HepG2 (cell line): ENCODE data around the gene DNAJB11. TPM values are rescaled to one million over a fixed set of nuclear protein-coding genes. Genes with fewer than 3 reads are reported as not detected.

Source experiments
- AGO1 ChIP-seq: fragments of 200-400 bp; formaldehyde crosslinking; IDR thresholded peaks from 2 replicates; pipeline ENCODE4 v1.6.1; 2017; ENCODE audit warnings: mild to moderate bottlenecking, low read depth, low read length, moderate library complexity; ENCODE audit not compliant: poor library complexity, severe bottlenecking
- AHDC1 ChIP-seq: sonication (generic); formaldehyde crosslinking; IDR thresholded peaks from 2 replicates; pipeline ENCODE4 v1.5.1; 2020; ENCODE audit warnings: mild to moderate bottlenecking, missing genetic modification reagents, borderline replicate concordance
- ATRX ChIP-seq: sonication (generic); formaldehyde crosslinking; IDR thresholded peaks from 2 replicates; pipeline ENCODE4 v1.4.0; 2020; ENCODE audit warnings: missing genetic modification reagents, borderline replicate concordance
- ELF4 ChIP-seq: sonication (generic); formaldehyde crosslinking; IDR thresholded peaks from 2 replicates; pipeline ENCODE4 v1.5.0; 2020; ENCODE audit warnings: missing genetic modification reagents, mild to moderate bottlenecking, moderate library complexity, borderline replicate concordance
- FOXK1 ChIP-seq: sonication (generic); formaldehyde crosslinking; IDR thresholded peaks from 2 replicates; pipeline ENCODE4 v1.4.0; 2020; ENCODE audit warnings: low read depth, missing genetic modification reagents, borderline replicate concordance
- HOMEZ ChIP-seq: IDR thresholded peaks from 2 replicates; pipeline ENCODE4 v1.6.1; 2016; ENCODE audit warnings: low read depth
- KDM3A ChIP-seq: IDR thresholded peaks from 2 replicates; pipeline ENCODE4 v1.6.1; 2018; ENCODE audit warnings: low read depth, missing compliant biosample characterization
- KLF12 ChIP-seq: sonication (generic); formaldehyde crosslinking; IDR thresholded peaks from 2 replicates; pipeline ENCODE4 v1.4.0; 2020; ENCODE audit warnings: missing genetic modification reagents, borderline replicate concordance
- NFE2 ChIP-seq: sonication (generic); formaldehyde crosslinking; IDR thresholded peaks from 2 replicates; pipeline ENCODE4 v1.4.0; 2020; ENCODE audit warnings: missing genetic modification reagents
- PHF20 ChIP-seq: sonication (generic); formaldehyde crosslinking; IDR thresholded peaks from 2 replicates; pipeline ENCODE4 v1.5.0; 2020; ENCODE audit warnings: mild to moderate bottlenecking, missing genetic modification reagents
- REL ChIP-seq: sonication (generic); formaldehyde crosslinking; conservative IDR thresholded peaks from 2 replicates; pipeline ENCODE4 v1.8.0; 2022; ENCODE audit warnings: mild to moderate bottlenecking, missing genetic modification reagents, moderate library complexity
- SKI ChIP-seq: fragments of 450-650 bp; IDR thresholded peaks from one replicate; pipeline ENCODE4 v1.6.1; 2018; ENCODE audit warnings: mild to moderate bottlenecking; ENCODE audit not compliant: partially characterized antibody
- SSRP1 ChIP-seq: IDR thresholded peaks from 2 replicates; pipeline ENCODE4 v1.6.1; 2016; ENCODE audit warnings: control low read depth
- TBX2 ChIP-seq: sonication (generic); formaldehyde crosslinking; IDR thresholded peaks from 2 replicates; pipeline ENCODE4 v1.5.0; 2020; ENCODE audit warnings: missing genetic modification reagents, mild to moderate bottlenecking, borderline replicate concordance
- U2AF1 ChIP-seq: fragments of 200-400 bp; formaldehyde crosslinking; optimal IDR thresholded peaks from 2 replicates; pipeline ENCODE3; 2017; ENCODE audit warnings: mild to moderate bottlenecking, low read depth, low read length
- ZBTB3 ChIP-seq: sonication (generic); formaldehyde crosslinking; IDR thresholded peaks from 2 replicates; pipeline ENCODE4 v1.4.0; 2020; ENCODE audit warnings: low read depth, mild to moderate bottlenecking, moderate library complexity, missing genetic modification reagents, borderline replicate concordance
- ZFP90 ChIP-seq: sonication (generic); formaldehyde crosslinking; IDR thresholded peaks from 2 replicates; pipeline ENCODE4 v1.8.0; 2022; ENCODE audit warnings: missing genetic modification reagents, mild to moderate bottlenecking, inconsistent platforms, borderline replicate concordance
- ZFYVE20 ChIP-seq: sonication (generic); formaldehyde crosslinking; IDR thresholded peaks from 2 replicates; pipeline ENCODE4 v1.8.0; 2023; ENCODE audit warnings: low read depth, mild to moderate bottlenecking, moderate library complexity, missing genetic modification reagents, borderline replicate concordance
- ZMYM4 ChIP-seq: sonication (generic); formaldehyde crosslinking; IDR thresholded peaks from 2 replicates; pipeline ENCODE4 v1.8.1; 2023; ENCODE audit warnings: mild to moderate bottlenecking, missing genetic modification reagents
- ZNF530 ChIP-seq: sonication (generic); formaldehyde crosslinking; IDR thresholded peaks from 2 replicates; pipeline ENCODE4 v1.5.0; 2020; ENCODE audit warnings: low read depth, mild to moderate bottlenecking, missing genetic modification reagents
- ZNF569 ChIP-seq: sonication (generic); formaldehyde crosslinking; IDR thresholded peaks from 2 replicates; pipeline ENCODE4 v1.5.0; 2020; ENCODE audit warnings: mild to moderate bottlenecking, missing genetic modification reagents, moderate library complexity, borderline replicate concordance
- ZNF788 ChIP-seq: sonication (generic); formaldehyde crosslinking; IDR thresholded peaks from 2 replicates; pipeline ENCODE4 v1.5.0; 2020; ENCODE audit warnings: mild to moderate bottlenecking, missing genetic modification reagents, borderline replicate concordance
- polyA plus RNA-seq, 8 experiments: library from polyadenylated mRNA; depleted of rRNA in 3 of 8; stranded (reverse) in 7 of 8; unstranded in 1 of 8; fragments of >200 nt; fragmentation: Illumina TruSeq in 4 of 8; extraction: Trizol in 4 of 8; gene quantifications; 2 replicates each; pipeline versions ENCODE4 v1.2.1 to v1.2.3, GENCODE V29; 2011 to 2016; ENCODE audit warnings: low read depth in 4 of 8, missing spikeins in 1 of 8, mixed read lengths in 1 of 8; ENCODE audit not compliant: insufficient read depth in 1 of 8
- total RNA-seq, 5 experiments: library from RNA; depleted of rRNA; stranded (reverse); fragments of >200 nt; fragmentation: Illumina TruSeq; extraction: Trizol; gene quantifications; 2 replicates each; pipeline ENCODE4 v1.2.3, GENCODE V29; 2016; ENCODE audit warnings: low read depth in 1 of 5

DNAJB11 gene
- total and polyA plus RNA-seq, 2 of the 13 experiments (the other 11 are each of a cell fraction or from before 2014, with no cell fraction given) = 41.0 to 132 TPM

- no peak for TF ChIP-seq ZNF788 (CRISPR knock-in tag)
- TF ChIP-seq U2AF1 = no peak
- TF ChIP-seq ZFYVE20 = no peak
- 0 out of 2 replicates have a peak, but pooled peaks have one; percentile 28 for TF ChIP-seq ZMYM4 (CRISPR knock-in tag)
- TF ChIP-seq KLF12 = no peak
- TF ChIP-seq AGO1 = no peak
- peak; percentile 75; the same call in 1 of the 2 replicates for TF ChIP-seq TBX2 (CRISPR knock-in tag)
- TF ChIP-seq NFE2 (CRISPR knock-in tag) = no peak
- TF ChIP-seq ZFP90 (CRISPR knock-in tag) = no peak
- no peak for TF ChIP-seq ZNF569 (CRISPR knock-in tag)
- no peak for TF ChIP-seq KDM3A (CRISPR knock-in tag)
- no peak for TF ChIP-seq ZNF530
- no peak for TF ChIP-seq ZBTB3
- no peak for TF ChIP-seq SKI
- no peak for TF ChIP-seq PHF20 (CRISPR knock-in tag)
- 0 out of 2 replicates have a peak, but pooled peaks have one; percentile 38 for TF ChIP-seq ELF4
- peak; percentile 72 for TF ChIP-seq HOMEZ (CRISPR knock-in tag)
- no peak for TF ChIP-seq REL (CRISPR knock-in tag)
- TF ChIP-seq SSRP1 (CRISPR knock-in tag) = no peak
- no peak for TF ChIP-seq ATRX (CRISPR knock-in tag)
- peak; percentile 94 for TF ChIP-seq AHDC1 (CRISPR knock-in tag)
- TF ChIP-seq FOXK1 (CRISPR knock-in tag) = peak; percentile 81
Measured at GRCh38 chr3:186605561-186606545, 35.3 kb downstream of the DNAJB11 start (continued).
